Endothelial cell of umbilical vein (primary cell): Measurements from ENCODE around the gene MSI1. TPM values are rescaled to one million over a fixed set of nuclear protein-coding genes. Genes with fewer than 3 reads are reported as not detected.

Experiments used
- BruUV-seq: library from RNA; stranded (reverse); fragments of 400-500 nt; replicated peaks from 2 replicates; lab custom pipeline; 2021; lab: Mats Ljungman, UMichigan
- CTCF ChIA-PET: fragments of 300-600, 350-600 bp; sonication (Branson Sonifier 250); formaldehyde crosslinking; loops from one replicate; lab custom pipeline; 2021; ENCODE audit warnings: antibody characterized with exemption, inconsistent platforms; lab: Charles Lee
- POLR2A ChIA-PET: fragments of 300-600, 350-600 bp; sonication (Branson Sonifier 250); formaldehyde crosslinking; loops from one replicate; lab custom pipeline; 2021; ENCODE audit warnings: antibody characterized with exemption, inconsistent platforms; lab: Charles Lee
- DNase-seq: peaks from one replicate; pipeline ENCODE4 v3.0.0-alpha.2; 2011; ENCODE audit warnings: low read depth, low spot score
- FAIRE-seq: peaks from 2 replicates; lab custom pipeline; 2011; peaks lifted over from hg19 to GRCh38; lab: Jason Lieb, UNC
- H2AFZ ChIP-seq: 2 replicates; pipeline ENCODE4 v1.6.0; 2012; ENCODE audit warnings: low read depth, low read length, control low read depth, inconsistent platforms
- H3K27ac ChIP-seq: 2 replicates; pipeline ENCODE4 v1.5.1; 2011; ENCODE audit warnings: low read depth, mild to moderate bottlenecking, control low read depth, low read length, moderate library complexity; ENCODE audit not compliant: insufficient read depth
- H3K27me3 ChIP-seq, 2 experiments: 2 replicates each; pipeline versions ENCODE4 v1.6.0 to v1.6.1; 2011; ENCODE audit warnings: low read length in 2 of 2, mixed read lengths in 1 of 2; ENCODE audit not compliant: control insufficient read depth in 2 of 2, insufficient read depth in 2 of 2
- H3K36me3 ChIP-seq, 2 experiments: 2 replicates in 1 of 2; 3 replicates in 1 of 2; pipeline ENCODE4 v1.5.1; 2011; ENCODE audit warnings: low read length in 2 of 2, mild to moderate bottlenecking in 1 of 2, moderate library complexity in 1 of 2; ENCODE audit not compliant: control insufficient read depth in 2 of 2, insufficient read depth in 2 of 2; ENCODE audit errors: extremely low read depth in 1 of 2
- H3K4me1 ChIP-seq: 3 replicates; pipeline ENCODE4 v1.5.1; 2011; ENCODE audit warnings: mild to moderate bottlenecking, low read length; ENCODE audit not compliant: control insufficient read depth, insufficient read depth; ENCODE audit errors: extremely low read depth
- H3K4me2 ChIP-seq: 2 replicates; pipeline ENCODE4 v1.6.1; 2011; ENCODE audit warnings: low read length, control low read depth, mixed read lengths; ENCODE audit not compliant: insufficient read depth
- H3K4me3 ChIP-seq, 3 experiments: fragments of 200-600 bp in 1 of 3; sonication (generic), shearing (Covaris generic) in 1 of 3; replicated peaks in 1 of 3; 2 replicates each; pipeline ENCODE4 v1.5.1; 2011 to 2016; ENCODE audit warnings: control low read depth in 3 of 3, low read length in 3 of 3, mild to moderate bottlenecking in 2 of 3, inconsistent platforms in 1 of 3, low read depth in 1 of 3, moderate library complexity in 1 of 3; ENCODE audit not compliant: insufficient read depth in 1 of 3
- H3K79me2 ChIP-seq: 2 replicates; pipeline ENCODE4 v1.6.0; 2012; ENCODE audit warnings: low read length, inconsistent platforms; ENCODE audit not compliant: control insufficient read depth, insufficient read depth
- H3K9ac ChIP-seq: replicated peaks from 2 replicates; pipeline ENCODE3; 2011; ENCODE audit warnings: low read length, control low read depth; ENCODE audit not compliant: insufficient read depth; ENCODE audit errors: extremely low read depth
- H3K9me1 ChIP-seq: replicated peaks from 3 replicates; pipeline ENCODE4 v1.6.0; 2011; ENCODE audit warnings: mild to moderate bottlenecking, low read length; ENCODE audit not compliant: control insufficient read depth, insufficient read depth; ENCODE audit errors: extremely low read depth
- H3K9me3 ChIP-seq: replicated peaks from 2 replicates; pipeline ENCODE4 v1.5.1; 2012; ENCODE audit warnings: low read length, inconsistent platforms; ENCODE audit not compliant: control insufficient read depth, insufficient read depth
- H4K20me1 ChIP-seq: replicated peaks from 2 replicates; pipeline ENCODE3; 2011; ENCODE audit warnings: mild to moderate bottlenecking, low read length; ENCODE audit not compliant: control insufficient read depth, insufficient read depth; ENCODE audit errors: extremely low read depth
- EZH2 ChIP-seq: IDR thresholded peaks from 2 replicates; pipeline ENCODE4 v1.6.1; 2012; ENCODE audit warnings: borderline replicate concordance, low read depth, mild to moderate bottlenecking, moderate library complexity, low read length, inconsistent platforms; ENCODE audit not compliant: severe bottlenecking
- FOS ChIP-seq: IDR thresholded peaks from 2 replicates; pipeline ENCODE4 v1.6.1; 2011; ENCODE audit warnings: mild to moderate bottlenecking, low read length, moderate library complexity, borderline replicate concordance; ENCODE audit not compliant: insufficient read depth
- GATA2 ChIP-seq: IDR thresholded peaks from 2 replicates; pipeline ENCODE4 v1.7.0; 2011; ENCODE audit warnings: low read depth, mild to moderate bottlenecking, moderate library complexity, mixed read lengths, low read length; ENCODE audit not compliant: insufficient read length, insufficient read depth
- JUN ChIP-seq: IDR thresholded peaks from 2 replicates; pipeline ENCODE4 v1.6.1; 2011; ENCODE audit warnings: borderline replicate concordance, low read depth; ENCODE audit not compliant: insufficient read length, insufficient read depth
- MYC ChIP-seq: IDR thresholded peaks from one replicate; pipeline ENCODE4 v1.6.1; 2011; ENCODE audit warnings: mild to moderate bottlenecking, low read depth, low read length
- POLR2A ChIP-seq: IDR thresholded peaks from 2 replicates; pipeline ENCODE4 v1.6.1; 2012; ENCODE audit warnings: low read depth, mild to moderate bottlenecking, control low read depth, low read length
- POLR2AphosphoS5 ChIP-seq: IDR thresholded peaks from 2 replicates; pipeline ENCODE4 v1.6.1; 2012; ENCODE audit warnings: low read depth, mild to moderate bottlenecking, control low read depth, low read length, moderate library complexity; ENCODE audit not compliant: insufficient read depth
- dilution Hi-C: fragments of 300-500 bp; cut with MboI; formaldehyde crosslinking; loops from one replicate; pipeline ENCODE4 v1.15.0; 2019; ENCODE audit warnings: low sequenced_read_pairs; ENCODE audit not compliant: extremely low pct_ligation_motif_present
- intact Hi-C: fragments of 100-400 bp; cut with micrococcal nuclease; formaldehyde crosslinking; loops from one replicate; pipeline ENCODE4 v1.10.0; 2022
- polyA plus RNA-seq, 4 experiments: library from polyadenylated mRNA; depleted of rRNA in 3 of 4; stranded (reverse) in 3 of 4; unstranded in 1 of 4; fragments of >200 nt; gene quantifications; 2 replicates each; pipeline versions ENCODE4 v1.2.1 to v1.2.3, GENCODE V29; 2011 to 2012; ENCODE audit warnings: missing spikeins in 1 of 4
- total RNA-seq: library from RNA; stranded (reverse); gene quantifications from 2 replicates; pipeline ENCODE4 v1.2.3, GENCODE V29; 2021
- TF ChIP-seq, protein P1 (sequence below): IDR thresholded peaks from 2 replicates; pipeline ENCODE4 v1.6.1; 2011; ENCODE audit not compliant: insufficient read depth, insufficient read length
- TF ChIP-seq, protein P2 (sequence below), 2 donors: IDR thresholded peaks; 1 replicate in 1 of 2; 2 replicates in 1 of 2; pipeline ENCODE4 v1.5.1; 2011; ENCODE audit warnings: low read length in 2 of 2, mild to moderate bottlenecking in 2 of 2, moderate library complexity in 2 of 2, control low read depth in 1 of 2, inconsistent platforms in 1 of 2, low read depth in 1 of 2; ENCODE audit not compliant: insufficient read depth in 1 of 2; ENCODE audit errors: extremely low read depth in 1 of 2

MSI1 gene
- total and polyA plus RNA-seq, 2 donors (not counting 3 experiments of a cell fraction or from before 2014, with no cell fraction given), result 0.01 TPM; not detected in 1

DNA sequence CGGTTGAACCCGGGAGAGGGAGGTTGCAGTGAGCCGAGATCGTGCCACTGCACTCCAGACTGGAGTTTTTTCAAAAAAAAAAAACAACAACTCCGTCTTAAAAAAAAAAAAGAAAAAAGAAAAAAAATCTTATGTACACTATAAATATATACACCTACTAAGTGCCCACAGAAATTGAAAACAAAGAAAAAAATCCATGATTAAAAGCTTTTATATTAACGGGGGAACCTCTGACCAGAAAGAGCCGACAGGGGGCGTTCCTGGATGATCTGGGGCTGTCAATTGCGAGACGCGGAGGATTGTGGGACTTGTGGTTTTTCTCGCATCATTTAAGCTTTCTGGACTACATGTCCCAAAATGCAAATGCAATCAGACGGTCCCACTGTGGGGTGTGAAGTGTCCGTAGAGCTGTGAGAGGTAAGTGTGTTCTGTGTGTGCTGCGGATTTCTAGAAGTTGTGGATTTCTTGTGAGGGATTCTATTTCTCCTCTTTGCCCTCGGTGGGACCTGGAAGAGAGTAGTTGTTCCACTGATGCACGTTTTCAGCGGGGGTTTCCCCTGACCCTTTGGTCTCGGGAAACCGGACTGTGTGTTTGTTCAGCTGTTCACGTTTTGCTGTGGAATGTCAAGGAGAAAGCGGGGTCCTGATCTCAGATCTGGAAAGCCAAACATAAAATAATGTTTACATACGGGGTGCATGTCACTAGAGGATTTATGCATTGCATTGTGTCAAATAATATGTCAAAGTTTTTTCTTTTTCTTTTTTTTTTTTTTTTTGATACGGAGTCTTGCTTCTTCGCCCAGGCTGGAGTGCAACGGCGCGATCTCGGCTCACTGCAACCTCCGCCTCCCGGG lies 66.8 kb downstream of the MSI1 start, which contains the start of gene SIRT4:
SIRT4 (plus strand) TSS at position 360 of the 854 bp plus-strand sequence. CDS start 1,241 bp downstream, outside the sequence.
- Histone ChIP-seq H2AFZ (peak within 1 kb of the TSS; percentile 79), H3K4me2 (peak within 1 kb of the TSS; percentile 78), H3K9me3 (no peaks in the 10 kb centered on the region), H3K27me3 (no peaks in the 10 kb centered on the region), H3K27ac (peak within 1 kb of the TSS; percentile 77), H3K4me1 (no peaks in the 10 kb centered on the region), H3K36me3 (no peaks in the 10 kb centered on the region), H3K9ac (peak within 1 kb of the TSS; percentile 76), H3K4me3 (peak within 1 kb of the TSS; percentile 16 to 62 (median 27)), H3K9me1 (no peaks in the 10 kb centered on the region), H3K79me2 (no peaks in the 10 kb centered on the region), H4K20me1 (no peaks in the 10 kb centered on the region)
- no TSS peak for BruUV-seq
- dilution Hi-C loops (no loop called here), intact Hi-C loops (loop anchor here (1.0 kb wide), 3 partner anchors 9 to 23 kb away; partner anchors contain the start of gene RNU4-1)
- TF ChIP-seq POLR2AphosphoS5 (peak; percentile 63), JUN (no peak), POLR2A (peak; percentile 33), GATA2 (no peak), MYC (no peak), FOS (no peak), EZH2 (no peak)
- TF ChIP-seq, protein P1, sequence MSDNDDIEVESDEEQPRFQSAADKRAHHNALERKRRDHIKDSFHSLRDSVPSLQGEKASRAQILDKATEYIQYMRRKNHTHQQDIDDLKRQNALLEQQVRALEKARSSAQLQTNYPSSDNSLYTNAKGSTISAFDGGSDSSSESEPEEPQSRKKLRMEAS, result no peak
- TF ChIP-seq, protein P2, sequence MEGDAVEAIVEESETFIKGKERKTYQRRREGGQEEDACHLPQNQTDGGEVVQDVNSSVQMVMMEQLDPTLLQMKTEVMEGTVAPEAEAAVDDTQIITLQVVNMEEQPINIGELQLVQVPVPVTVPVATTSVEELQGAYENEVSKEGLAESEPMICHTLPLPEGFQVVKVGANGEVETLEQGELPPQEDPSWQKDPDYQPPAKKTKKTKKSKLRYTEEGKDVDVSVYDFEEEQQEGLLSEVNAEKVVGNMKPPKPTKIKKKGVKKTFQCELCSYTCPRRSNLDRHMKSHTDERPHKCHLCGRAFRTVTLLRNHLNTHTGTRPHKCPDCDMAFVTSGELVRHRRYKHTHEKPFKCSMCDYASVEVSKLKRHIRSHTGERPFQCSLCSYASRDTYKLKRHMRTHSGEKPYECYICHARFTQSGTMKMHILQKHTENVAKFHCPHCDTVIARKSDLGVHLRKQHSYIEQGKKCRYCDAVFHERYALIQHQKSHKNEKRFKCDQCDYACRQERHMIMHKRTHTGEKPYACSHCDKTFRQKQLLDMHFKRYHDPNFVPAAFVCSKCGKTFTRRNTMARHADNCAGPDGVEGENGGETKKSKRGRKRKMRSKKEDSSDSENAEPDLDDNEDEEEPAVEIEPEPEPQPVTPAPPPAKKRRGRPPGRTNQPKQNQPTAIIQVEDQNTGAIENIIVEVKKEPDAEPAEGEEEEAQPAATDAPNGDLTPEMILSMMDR (IDR thresholded peaks at IDR 0.05; ENCODE audit: extremely low read depth in 1 of 2, insufficient read depth in 1 of 2, low read depth in 1 of 2, low read length in 2 of 2), result peak; percentile 66 to 89
- FAIRE-seq, result peak; percentile 99
- ChIA-PET POLR2A (interaction anchor here (0.7 to 3.1 kb wide), 6 partner anchors 10 to 101 kb away, joined by 5 to 91 read pairs (median 6); partner anchors contain the start of genes RNU4-1, RNU4-2 and RPLP0), CTCF (interaction anchor here (0.7 to 2.8 kb wide), 26 partner anchors 8 to 161 kb away, joined by 3 to 72 read pairs (median 5); partner anchors contain the start of genes PLA2G1B, PXN, RNU4-1 and RNU4-2)
- DNase-seq, result peak; percentile 98
